OCI-LY3 (cell line): ENCODE measurements around the gene ZNF592.
"Not testable (repeated sequence)": the region's sequence is repeated elsewhere in the genome, so short reads cannot be mapped to it uniquely, and the experiment has no call there.

ENCODE experiments used
- H2AFZ ChIP-seq: fragments of 200-600, 300-600 bp; shearing (Covaris generic); 2 replicates; pipeline ENCODE4 v1.6.0; 2014; ENCODE audit warnings: antibody characterized with exemption, low read depth, low read length
- H3K27ac ChIP-seq: fragments of 200-600, 300-600 bp; sonication (generic); 2 replicates; pipeline ENCODE4 v1.5.1; 2014; ENCODE audit warnings: mild to moderate bottlenecking, low read length, moderate library complexity, mixed read lengths
- H3K27me3 ChIP-seq: fragments of 200-600, 300-600 bp; sonication (generic); 2 replicates; pipeline ENCODE4 v1.6.1; 2014; ENCODE audit warnings: low read depth, low read length, mixed read lengths
- H3K36me3 ChIP-seq: fragments of 200-600, 300-600 bp; sonication (generic); replicated peaks from 2 replicates; pipeline ENCODE3; 2014; ENCODE audit warnings: low read depth, low read length, mixed read lengths
- H3K4me1 ChIP-seq: fragments of 300-600, 200-600 bp; sonication (generic); 2 replicates; pipeline ENCODE4 v1.6.1; 2014; ENCODE audit warnings: low read length, mixed read lengths
- H3K4me2 ChIP-seq: fragments of 200-600, 300-600 bp; sonication (generic); 2 replicates; pipeline ENCODE4 v1.6.1; 2014; ENCODE audit warnings: low read length, mixed read lengths
- H3K4me3 ChIP-seq: fragments of 300-600, 200-600 bp; sonication (generic); 2 replicates; pipeline ENCODE4 v1.5.1; 2014; ENCODE audit warnings: antibody characterized with exemption, mild to moderate bottlenecking, low read length, moderate library complexity
- H3K79me2 ChIP-seq: fragments of 300-600, 200-600 bp; shearing (Covaris generic); 2 replicates; pipeline ENCODE4 v1.6.1; 2014; ENCODE audit warnings: mild to moderate bottlenecking, low read length, mixed read lengths
- H3K9ac ChIP-seq: fragments of 300-600, 200-600 bp; shearing (Covaris generic); 2 replicates; pipeline ENCODE4 v1.6.0; 2014; ENCODE audit warnings: mild to moderate bottlenecking, low read length, moderate library complexity
- H3K9me3 ChIP-seq: fragments of 200-600, 300-600 bp; shearing (Covaris generic); 2 replicates; pipeline ENCODE4 v1.6.1; 2014; ENCODE audit warnings: low read length, mixed read lengths; ENCODE audit not compliant: insufficient read depth
- H4K20me1 ChIP-seq: fragments of 200-600, 300-600 bp; sonication (generic); 2 replicates; pipeline ENCODE4 v1.6.1; 2016; ENCODE audit warnings: low read length, mixed read lengths; ENCODE audit not compliant: insufficient read depth
- CTCF ChIP-seq: fragments of 200-600, 300-600 bp; sonication (generic); IDR thresholded peaks from 2 replicates; pipeline ENCODE4 v1.5.1; 2014; ENCODE audit warnings: antibody characterized with exemption, low read length, low read depth
- EZH2phosphoT487 ChIP-seq: fragments of 200-600 bp; shearing (Covaris generic); IDR thresholded peaks from 2 replicates; pipeline ENCODE4 v1.6.1; 2018; ENCODE audit warnings: antibody characterized with exemption, mixed run types, low read depth

Gene ZNF592

GRCh38 chr15:84747416-84748273 is 747 bp upstream of the ZNF592 start:
- peak overlapping the region; percentile 90 for H3K9ac ChIP-seq
- peak overlapping the region; percentile 99 for H3K4me3 ChIP-seq
- H3K27ac ChIP-seq = peak overlapping the region; percentile 86
- H4K20me1 ChIP-seq = peaks cover 26% of the 10 kb centered on the region
- H3K79me2 ChIP-seq = peaks cover 50% of the 10 kb centered on the region
- H3K4me1 ChIP-seq = peaks cover 31% of the 10 kb centered on the region
- no peaks in the 10 kb centered on the region for H3K9me3 ChIP-seq
- H2AFZ ChIP-seq = peak overlapping the region; percentile 81
- peaks cover under 1% of the 10 kb centered on the region for H3K36me3 ChIP-seq
- TF ChIP-seq EZH2phosphoT487 (no peak), CTCF (peak; percentile 18)
- H3K4me2 ChIP-seq = peak overlapping the region; percentile 99
- H3K27me3 ChIP-seq = no peaks in the 10 kb centered on the region

GRCh38 chr15:84749111-84749991 is 959 bp downstream of the ZNF592 start:
- Histone ChIP-seq H3K27ac (peak overlapping the region; percentile 77), H3K27me3 (no peaks in the 10 kb centered on the region), H3K9ac (peak overlapping the region; percentile 99), H3K79me2 (peaks cover 67% of the 10 kb centered on the region), H3K9me3 (no peaks in the 10 kb centered on the region), H3K4me2 (peak overlapping the region; percentile 99), H4K20me1 (peaks cover 40% of the 10 kb centered on the region), H2AFZ (no peak overlapping the region), H3K4me3 (peak overlapping the region; percentile 99), H3K36me3 (peaks cover 12% of the 10 kb centered on the region), H3K4me1 (peaks cover 31% of the 10 kb centered on the region)
- TF ChIP-seq CTCF (no peak), EZH2phosphoT487 (no peak)

GRCh38 chr15:84750583-84751092 is 2.2 kb downstream of the ZNF592 start:
- Histone ChIP-seq H3K36me3 (peaks cover 12% of the 10 kb centered on the region), H2AFZ (no peak overlapping the region), H3K4me2 (peak overlapping the region; percentile 99), H3K4me3 (peak overlapping the region; percentile 99), H3K27ac (peak overlapping the region; percentile 66), H3K9me3 (no peaks in the 10 kb centered on the region), H4K20me1 (peaks cover 51% of the 10 kb centered on the region), H3K9ac (peak overlapping the region; percentile 44), H3K79me2 (peaks cover 80% of the 10 kb centered on the region), H3K4me1 (peaks cover 33% of the 10 kb centered on the region), H3K27me3 (no peaks in the 10 kb centered on the region)
- no peak for TF ChIP-seq CTCF
- TF ChIP-seq EZH2phosphoT487 = no peak

GRCh38 chr15:84751721-84752120 is 3.3 kb downstream of the ZNF592 start:
- H3K4me1 ChIP-seq = peaks cover 36% of the 10 kb centered on the region
- H3K9me3 ChIP-seq, H3K27me3 ChIP-seq, H3K27ac ChIP-seq, H3K9ac ChIP-seq, H3K4me3 ChIP-seq, H2AFZ ChIP-seq: not testable (repeated sequence)
- H3K36me3 ChIP-seq = peaks cover 16% of the 10 kb centered on the region
- peak overlapping the region; percentile 26 for H3K4me2 ChIP-seq
- peaks cover 60% of the 10 kb centered on the region for H4K20me1 ChIP-seq
- peaks cover 91% of the 10 kb centered on the region for H3K79me2 ChIP-seq
